Kasumi-1 (cell line): ENCODE measurements around the gene CES1.
"Not testable (repeated sequence)": the region's sequence is repeated elsewhere in the genome, so short reads cannot be mapped to it uniquely, and the experiment has no call there.

Experiments used
- DNase-seq, 2 experiments: peaks; one replicate each; lab custom pipeline; 2025; lab: John Stamatoyannopoulos, UW

CES1 gene

DNA sequence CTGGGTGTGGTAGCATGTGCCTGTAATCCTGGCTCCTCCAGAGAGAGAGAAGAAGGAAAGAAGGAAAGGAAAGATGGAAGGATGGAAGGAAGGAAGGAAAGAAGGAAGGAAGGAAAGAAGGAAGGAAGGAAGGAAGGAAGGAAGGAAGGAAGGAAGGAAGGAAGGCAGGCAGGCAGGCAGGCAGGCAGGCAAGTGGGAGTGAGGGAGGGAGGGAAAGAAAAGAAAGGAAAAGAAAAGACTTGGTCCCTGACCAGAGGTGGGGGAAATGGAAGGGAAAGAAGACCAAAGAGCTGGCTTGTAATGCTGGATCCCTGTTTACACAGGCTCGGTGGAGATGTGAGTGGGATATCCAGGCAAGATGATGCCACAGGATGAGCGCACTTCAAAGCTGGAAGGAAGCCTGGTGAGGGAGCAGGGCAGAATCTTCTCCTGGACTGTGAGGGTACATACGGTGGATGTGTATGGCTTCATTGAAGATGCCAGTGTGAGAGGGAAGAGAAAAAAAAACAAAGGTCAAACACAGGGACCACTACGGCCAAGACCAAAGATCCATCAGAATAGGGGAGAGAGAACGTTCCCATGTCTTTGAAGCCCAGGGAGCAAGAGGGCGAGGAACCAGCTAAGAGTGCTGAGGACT lies 2.1 kb downstream of the CES1 start:
- DNase-seq, result no peak

DNA sequence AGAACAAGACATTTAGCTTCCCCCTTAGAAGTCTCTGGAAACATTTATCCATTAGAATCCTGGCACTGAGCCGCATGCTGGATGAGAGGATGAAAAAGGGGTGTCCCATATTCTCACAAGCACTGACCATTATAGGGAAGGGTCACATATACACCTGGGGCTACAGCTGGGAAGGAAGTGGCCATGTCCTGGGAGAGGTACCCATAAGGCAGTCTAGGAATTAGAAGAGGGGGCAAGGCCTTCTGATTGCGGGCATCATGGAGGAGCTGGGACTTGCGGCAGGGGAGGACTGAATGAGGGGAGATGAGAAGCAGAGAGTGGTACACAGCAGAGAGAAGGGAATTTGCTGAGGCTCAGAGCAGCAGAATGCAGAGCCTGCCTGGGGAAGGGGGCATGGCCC lies 3.7 kb downstream of the CES1 start:
- not testable (repeated sequence) for DNase-seq

- DNase-seq, result no peak
Measured at GRCh38 chr16:55828680-55829079, 4.2 kb downstream of the CES1 start.

DNA sequence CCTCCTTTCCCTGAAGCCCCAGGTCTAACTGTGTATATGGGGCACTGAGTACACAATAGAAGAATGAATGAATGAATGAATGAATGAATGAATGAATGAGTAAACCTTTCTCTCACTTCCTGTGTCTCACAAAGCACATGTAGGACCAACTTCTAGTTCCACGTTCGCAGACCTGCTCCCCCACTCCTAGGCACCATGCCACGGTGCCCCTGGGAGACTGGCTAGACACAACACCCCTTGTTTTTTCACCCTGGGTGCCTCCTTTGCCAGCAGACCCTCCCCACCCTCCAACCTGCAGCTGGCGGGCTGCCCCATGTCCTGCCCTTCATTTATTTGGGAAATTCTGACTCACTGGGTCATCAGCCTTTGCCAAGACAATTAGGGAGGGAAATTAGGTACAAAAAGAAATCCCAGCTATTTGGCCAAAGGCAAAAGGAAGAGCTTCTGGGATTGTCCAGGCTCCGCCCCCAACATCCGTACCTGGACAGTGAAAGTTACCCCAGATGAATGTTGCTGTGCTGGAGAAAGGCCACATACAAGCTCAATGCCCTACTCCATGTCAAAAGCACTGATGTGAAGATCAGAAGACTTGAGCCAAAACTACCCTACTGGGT lies 7.7 kb downstream of the CES1 start:
- no peak for DNase-seq

GRCh38 chr16:55824473-55825000 lies 8.4 kb downstream of the CES1 start:
- no peak for DNase-seq

GRCh38 chr16:55822280-55822810 lies 10.6 kb downstream of the CES1 start:
- DNase-seq, result no peak

DNA sequence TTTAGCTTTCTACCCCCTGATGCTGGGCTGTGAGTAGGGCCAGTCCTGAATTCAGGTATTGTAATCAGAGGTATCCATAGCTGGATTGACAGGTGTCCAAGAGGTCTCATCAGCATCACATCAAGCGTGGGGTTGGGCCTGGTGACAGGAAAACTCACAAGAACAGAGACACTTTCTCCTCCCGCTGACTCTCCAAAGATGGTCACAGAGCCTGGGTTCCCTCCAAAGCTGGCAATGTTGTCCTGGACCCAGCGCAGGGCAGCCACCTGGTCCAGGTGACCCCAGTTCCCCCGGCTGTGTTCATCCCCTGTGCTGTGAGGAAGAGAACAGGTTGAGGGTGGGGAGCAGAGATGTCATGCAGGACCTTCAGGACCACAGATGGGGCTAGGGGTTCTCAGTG lies 11.7 kb downstream of the CES1 start:
- no peak for DNase-seq

GRCh38 chr16:55820615-55821014 lies 12.3 kb downstream of the CES1 start:
- DNase-seq, result no peak

- DNase-seq, result no peak
Measured at GRCh38 chr16:55817236-55817912, 15.5 kb downstream of the CES1 start.

DNA sequence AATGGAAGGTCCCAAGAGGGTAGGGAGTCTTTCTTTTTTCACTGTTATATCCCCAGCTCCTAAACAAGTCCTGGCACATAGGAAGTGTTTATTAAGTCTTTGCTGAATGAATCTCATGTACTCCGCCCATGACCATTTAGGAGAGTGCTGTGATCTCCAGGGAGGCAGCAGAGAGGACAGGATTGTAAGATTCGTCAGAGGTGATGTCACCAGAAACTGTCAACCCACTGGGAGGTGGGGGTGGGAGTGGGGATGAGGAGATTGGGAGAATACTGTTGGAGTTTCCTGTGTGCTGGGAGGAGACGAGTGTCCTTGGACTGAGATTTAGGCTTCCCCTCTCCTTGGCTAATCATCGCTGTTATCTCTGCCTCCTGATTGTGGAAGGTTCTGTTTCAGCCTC lies 16.7 kb downstream of the CES1 start:
- DNase-seq, result not testable (repeated sequence)

GRCh38 chr16:55815320-55815719 lies 17.6 kb downstream of the CES1 start:
- no peak for DNase-seq

DNA sequence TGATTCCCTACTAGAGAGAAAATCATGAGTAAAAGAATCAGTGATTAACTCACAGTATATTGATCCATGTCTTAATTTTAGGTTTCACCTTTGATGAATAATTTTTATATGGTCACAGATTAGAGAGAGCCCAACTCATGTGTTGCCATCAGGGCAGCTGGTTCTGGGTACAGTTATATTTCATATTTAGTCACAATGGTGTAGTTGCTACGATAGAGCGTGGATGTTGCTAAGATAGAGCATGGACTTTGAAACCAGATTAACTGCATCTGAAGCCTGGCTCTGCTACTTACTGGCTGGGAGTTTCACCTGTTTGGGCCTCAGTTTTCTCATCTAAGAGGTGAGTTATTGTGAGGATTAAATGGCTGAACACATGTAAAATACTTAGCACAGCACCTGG lies 18.7 kb downstream of the CES1 start:
- DNase-seq, result not testable (repeated sequence)

GRCh38 chr16:55813730-55814129 lies 19.2 kb downstream of the CES1 start:
- not testable (repeated sequence) for DNase-seq

GRCh38 chr16:55812951-55813350 lies 19.9 kb downstream of the CES1 start:
- no peak for DNase-seq

GRCh38 chr16:55811811-55812210 lies 21.1 kb downstream of the CES1 start:
- DNase-seq, result no peak

DNA sequence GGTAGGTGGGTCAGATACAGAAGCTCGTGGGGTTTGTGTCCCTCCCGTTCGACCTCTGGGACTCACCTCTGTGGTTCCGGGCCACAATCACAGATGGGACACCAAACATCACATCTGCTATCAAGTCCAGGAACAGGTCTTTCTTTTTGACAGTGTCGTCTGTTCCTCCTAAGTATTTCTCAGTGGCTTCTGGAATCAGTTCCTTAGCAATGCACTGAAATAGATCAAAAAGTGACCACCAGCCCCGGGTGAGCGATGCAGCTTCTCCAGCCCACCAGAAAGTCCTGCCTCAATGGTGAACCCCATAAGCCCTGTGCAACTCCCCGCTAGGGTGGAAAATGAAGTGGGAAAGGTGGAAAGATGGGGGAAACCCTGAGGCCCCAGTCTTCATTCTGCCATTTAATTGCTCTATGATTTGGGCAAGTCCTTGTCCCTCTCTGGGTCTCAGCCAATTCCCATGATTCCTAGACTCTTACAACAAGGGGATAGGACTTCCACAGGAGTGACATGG lies 22.4 kb downstream of the CES1 start:
- no peak for DNase-seq

DNA sequence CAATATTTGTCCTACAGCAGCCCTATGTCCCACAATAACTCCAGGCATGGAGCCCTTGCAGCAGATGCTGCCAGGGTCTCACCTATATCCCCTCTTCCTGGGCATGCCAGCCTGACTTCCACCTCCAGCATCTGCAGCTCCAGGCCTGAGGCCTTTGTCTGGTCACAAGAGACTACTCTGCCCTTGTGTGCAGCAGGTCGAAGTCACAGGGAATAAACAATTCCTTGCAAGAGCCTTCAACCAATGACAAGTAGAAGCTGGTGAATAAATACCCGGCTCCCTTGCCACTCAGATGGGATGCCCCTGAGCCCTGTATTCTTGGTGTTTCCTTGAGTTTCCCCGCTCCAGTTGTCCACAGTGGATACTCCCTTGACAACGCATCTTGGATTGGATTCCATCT lies 23.0 kb downstream of the CES1 start:
- DNase-seq, result no peak

DNA sequence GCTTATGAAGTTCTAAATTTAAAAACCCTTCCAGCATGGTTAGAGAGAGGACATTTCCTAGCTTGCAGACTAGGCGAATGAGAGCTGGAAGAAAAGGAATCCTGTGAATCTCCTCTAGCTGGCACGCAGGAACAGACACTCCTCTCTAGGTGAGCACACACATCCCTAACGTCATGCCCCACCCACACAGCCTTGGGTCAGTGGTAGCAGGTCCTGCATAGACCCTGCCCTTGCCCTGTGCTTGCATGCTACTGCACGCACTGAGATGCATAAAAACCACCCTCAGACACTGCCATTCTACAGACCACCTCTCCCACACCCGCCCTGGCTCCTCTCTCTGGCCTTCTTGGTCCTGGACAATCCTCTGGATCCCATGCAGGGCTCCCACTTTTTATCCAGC lies 23.5 kb downstream of the CES1 start:
- DNase-seq, result no peak

DNA sequence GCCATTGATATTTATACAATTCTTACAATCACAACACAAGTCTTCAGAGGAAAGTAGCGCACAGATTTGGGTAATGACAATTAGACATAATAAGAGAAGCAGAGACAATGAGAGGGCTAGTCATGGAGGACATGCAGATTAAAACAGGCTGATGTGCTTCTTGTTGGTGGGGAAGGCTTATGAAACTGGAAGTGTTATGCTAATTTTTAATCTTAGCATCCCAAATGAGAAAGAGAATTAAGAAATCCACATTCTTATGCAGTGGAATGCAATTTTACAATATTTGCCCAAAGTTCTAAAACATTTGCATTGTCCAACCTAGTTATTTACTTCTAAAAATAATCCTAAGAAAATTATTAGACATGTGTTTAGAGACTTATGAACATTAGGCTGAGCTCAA lies 24.6 kb downstream of the CES1 start:
- DNase-seq, result not testable (repeated sequence)

DNA sequence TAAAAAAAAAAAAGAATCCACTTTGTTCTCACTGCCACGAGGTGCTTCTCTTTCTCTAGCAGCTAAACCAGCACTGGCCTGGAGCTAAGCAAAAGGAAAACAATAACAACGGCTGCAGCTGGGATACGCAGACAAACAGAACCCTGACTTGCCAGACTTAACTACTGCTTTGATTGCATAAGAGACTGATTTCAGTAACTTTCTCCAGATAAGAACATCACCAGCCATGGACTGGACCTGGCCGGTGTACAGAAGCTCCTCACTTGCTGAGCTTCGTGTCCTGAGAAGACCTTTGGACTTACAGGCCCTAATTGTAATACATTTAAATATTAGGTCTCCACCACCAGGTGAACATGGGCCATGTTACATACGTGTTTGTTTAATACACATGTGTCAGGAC lies 27.8 kb downstream of the CES1 start:
- not testable (repeated sequence) for DNase-seq

DNA sequence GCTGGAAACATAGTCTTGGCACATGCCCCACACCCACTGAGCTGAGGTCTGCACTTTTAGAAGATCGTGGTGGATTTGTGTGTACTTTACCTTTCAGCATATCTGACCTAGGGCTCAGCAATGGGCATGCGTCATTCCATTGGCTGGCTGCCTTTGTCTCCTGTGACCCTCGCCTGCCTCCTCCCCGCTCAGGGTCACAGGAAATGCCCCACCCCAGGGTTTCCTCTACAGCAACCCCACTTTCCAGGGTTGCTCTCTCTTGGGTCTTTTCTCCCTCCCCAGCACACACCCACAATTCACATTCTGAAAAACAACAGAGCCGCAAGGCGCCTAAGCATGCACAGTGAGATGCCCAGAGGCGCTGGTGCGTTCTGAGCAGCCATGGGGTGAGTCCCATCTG lies 29.2 kb downstream of the CES1 start:
- DNase-seq, result not testable (repeated sequence)

DNA sequence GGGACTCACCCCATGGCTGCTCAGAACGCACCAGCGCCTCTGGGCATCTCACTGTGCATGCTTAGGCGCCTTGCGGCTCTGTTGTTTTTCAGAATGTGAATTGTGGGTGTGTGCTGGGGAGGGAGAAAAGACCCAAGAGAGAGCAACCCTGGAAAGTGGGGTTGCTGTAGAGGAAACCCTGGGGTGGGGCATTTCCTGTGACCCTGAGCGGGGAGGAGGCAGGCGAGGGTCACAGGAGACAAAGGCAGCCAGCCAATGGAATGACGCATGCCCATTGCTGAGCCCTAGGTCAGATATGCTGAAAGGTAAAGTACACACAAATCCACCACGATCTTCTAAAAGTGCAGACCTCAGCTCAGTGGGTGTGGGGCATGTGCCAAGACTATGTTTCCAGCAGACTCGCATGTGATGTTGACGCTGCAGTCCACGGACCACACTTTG lies 39.9 kb downstream of the CES1 start:
- not testable (repeated sequence) for DNase-seq

- DNase-seq, result not testable (repeated sequence)
Measured at GRCh38 chr16:55791512-55791911, 41.4 kb downstream of the CES1 start.
